ENCODE measurements around the gene SYNJ1. TPM values are rescaled to one million over a fixed set of nuclear protein-coding genes. Genes with fewer than 3 reads are reported as not detected.
"Not testable (repeated sequence)": the region's sequence is repeated elsewhere in the genome, so short reads cannot be mapped to it uniquely, and the experiment has no call there.

The SYNJ1 gene
- total RNA-seq, 1 donor from 2014 or later = 7.7 TPM

- peak in 1 of 2 donors; percentile 29 for DNase-seq (ENCODE audit: low read depth in 2 of 2)
Observed at GRCh38 chr21:32626621-32627196, 101.1 kb downstream of the SYNJ1 start.

GRCh38 chr21:32618218-32618617, 109.6 kb downstream of the SYNJ1 start:
- DNase-seq (ENCODE audit: low read depth in 2 of 2) = not testable (repeated sequence)

GRCh38 chr21:32613436-32614043, 114.3 kb downstream of the SYNJ1 start:
- DNase-seq (ENCODE audit: low read depth in 2 of 2) = no peak

GRCh38 chr21:32612999-32613337, 114.8 kb downstream of the SYNJ1 start:
- DNase-seq (ENCODE audit: low read depth in 2 of 2) = no peak

- DNase-seq (ENCODE audit: low read depth in 2 of 2) = peak; percentile 95
Observed at GRCh38 chr21:32612075-32612998, 115.5 kb downstream of the SYNJ1 start, which contains the start of gene CFAP298. Gene CFAP298 (minus strand): TSS chr21:32612377. CDS start chr21:32612243, 134 bp downstream.

GRCh38 chr21:32611471-32611997, 116.3 kb downstream of the SYNJ1 start:
- peak; percentile 47 to 57 for DNase-seq (ENCODE audit: low read depth in 2 of 2)

- not testable (repeated sequence) for DNase-seq (ENCODE audit: low read depth in 2 of 2)
Observed at GRCh38 chr21:32610940-32611339, 116.9 kb downstream of the SYNJ1 start.

GRCh38 chr21:32608851-32609250, 119.0 kb downstream of the SYNJ1 start:
- no peak for DNase-seq (ENCODE audit: low read depth in 2 of 2)

- no peak for DNase-seq (ENCODE audit: low read depth in 2 of 2)
Observed at GRCh38 chr21:32605469-32605868, 122.3 kb downstream of the SYNJ1 start.

- no peak for DNase-seq (ENCODE audit: low read depth in 2 of 2)
Observed at GRCh38 chr21:32604464-32604863, 123.3 kb downstream of the SYNJ1 start.

GRCh38 chr21:32603131-32603530, 124.7 kb downstream of the SYNJ1 start:
- DNase-seq (ENCODE audit: low read depth in 2 of 2) = no peak

GRCh38 chr21:32602099-32602498, 125.7 kb downstream of the SYNJ1 start:
- no peak for DNase-seq (ENCODE audit: low read depth in 2 of 2)

GRCh38 chr21:32599526-32599925, 128.3 kb downstream of the SYNJ1 start:
- no peak for DNase-seq (ENCODE audit: low read depth in 2 of 2)

- no peak for DNase-seq (ENCODE audit: low read depth in 2 of 2)
Observed at GRCh38 chr21:32599091-32599490, 128.7 kb downstream of the SYNJ1 start.

GRCh38 chr21:32597205-32597604, 130.6 kb downstream of the SYNJ1 start:
- peak; percentile 93 to 96 for DNase-seq (ENCODE audit: low read depth in 2 of 2)

GRCh38 chr21:32595431-32595830, 132.4 kb downstream of the SYNJ1 start:
- no peak for DNase-seq (ENCODE audit: low read depth in 2 of 2)

- no peak for DNase-seq (ENCODE audit: low read depth in 2 of 2)
Observed at GRCh38 chr21:32593690-32594089, 134.1 kb downstream of the SYNJ1 start.

- no peak for DNase-seq (ENCODE audit: low read depth in 2 of 2)
Observed at GRCh38 chr21:32592929-32593502, 134.8 kb downstream of the SYNJ1 start.

- DNase-seq (ENCODE audit: low read depth in 2 of 2) = no peak
Observed at GRCh38 chr21:32590130-32590529, 137.7 kb downstream of the SYNJ1 start.

GRCh38 chr21:32587651-32588050, 140.2 kb downstream of the SYNJ1 start:
- no peak for DNase-seq (ENCODE audit: low read depth in 2 of 2)

GRCh38 chr21:32587120-32587519, 140.7 kb downstream of the SYNJ1 start:
- DNase-seq (ENCODE audit: low read depth in 2 of 2) = no peak

- DNase-seq (ENCODE audit: low read depth in 2 of 2) = no peak
Observed at GRCh38 chr21:32585970-32586369, 141.8 kb downstream of the SYNJ1 start.

Measured in lung microvascular endothelial cell (primary cell).